Aorta (tissue), 5 donors: Measurements from ENCODE around the gene GASK1A. TPM values are rescaled to one million over a fixed set of nuclear protein-coding genes. Genes with fewer than 3 reads are reported as not detected.
A peak's percentile ranks its signal among the peaks of the same experiment; 100 is the strongest.

Experiments used
- ATAC-seq: fragments of 200-7000 bp; cut with Tn5 transposase; one replicate; pipeline ENCODE4 v1.9.1; 2022; ENCODE audit warnings: moderate library complexity; ENCODE audit not compliant: low FRiP score
- DNase-seq, 2 donors: peaks; one replicate each; pipeline ENCODE4 v3.0.0-alpha.2; 2020
- H3K27ac ChIP-seq, 2 donors: one replicate each; pipeline ENCODE4 v1.5.1; 2013; ENCODE audit warnings: low read length in 2 of 2, mild to moderate bottlenecking in 2 of 2, moderate library complexity in 2 of 2, control low read depth in 1 of 2, inconsistent platforms in 1 of 2, low read depth in 1 of 2
- H3K27me3 ChIP-seq, 2 donors: one replicate each; pipeline ENCODE4 v1.6.1; 2013; ENCODE audit warnings: control low read depth in 1 of 2, low read length in 1 of 2, mild to moderate bottlenecking in 1 of 2, moderate library complexity in 1 of 2; ENCODE audit not compliant: insufficient read depth in 2 of 2, control insufficient read depth in 1 of 2
- H3K36me3 ChIP-seq, 2 donors: one replicate each; pipeline ENCODE4 v1.6.1; 2013; ENCODE audit warnings: control low read depth in 1 of 2, low read length in 1 of 2, mild to moderate bottlenecking in 1 of 2; ENCODE audit not compliant: insufficient read depth in 2 of 2, control insufficient read depth in 1 of 2
- H3K4me1 ChIP-seq, 2 donors: one replicate each; pipeline ENCODE4 v1.6.1; 2013; ENCODE audit warnings: low read length in 2 of 2, control low read depth in 1 of 2, mild to moderate bottlenecking in 1 of 2, moderate library complexity in 1 of 2; ENCODE audit not compliant: insufficient read depth in 2 of 2, control insufficient read depth in 1 of 2
- H3K4me3 ChIP-seq, 2 donors: one replicate each; pipeline ENCODE4 v1.5.1; 2013; ENCODE audit warnings: low read length in 2 of 2, control low read depth in 1 of 2, mild to moderate bottlenecking in 1 of 2
- H3K9me3 ChIP-seq: one replicate; pipeline ENCODE4 v1.6.1; 2013; ENCODE audit warnings: mild to moderate bottlenecking, low read length; ENCODE audit not compliant: control insufficient read depth
- WGBS, 2 donors: extraction: QIAGEN DNeasy Blood & Tissue Kit; methylation state at CpG; one replicate each; pipeline ENCODE4 v1.1.7; 2013; 5-methylcytosine and 5-hydroxymethylcytosine counted together
- intact Hi-C, 2 donors: fragments of 100-400 bp; cut with DNase I; formaldehyde crosslinking; loops; one replicate each; pipeline versions ENCODE4 v1.14.2 to v1.15.0; 2022
- long read RNA-seq, 2 donors: library from polyadenylated mRNA; unstranded; transcript quantifications; one replicate each; pipeline ENCODE4 v2.0.0, GENCODE V29; 2020 to 2021
- polyA plus RNA-seq, 2 donors: library from polyadenylated mRNA; stranded (reverse); fragments of 200-250 nt; gene quantifications; one replicate each; pipeline ENCODE4 v1.2.3, GENCODE V29; 2013
- total RNA-seq, 2 donors: library from RNA; stranded (reverse); fragmentation: NEBNext Ultra II Directional; extraction: Animal tissue kit (Norgen Biotek cat#: 25700); gene quantifications; one replicate each; pipeline ENCODE4 v1.2.1, GENCODE V29; 2021
- donor health status: healthy with polysubstance abuse.
- donor health status: Bipolar disorder and iron deficiency.
- donor health status: DM: no; HTN: no; CAD: no.
- donor health status: DM: no; HTN: no; CAD: no.
- donor health status: DM: yes; HTN: yes; CAD: no.

The GASK1A gene
- 10 to 100 TPM; 12.2 to 33.7 TPM for total RNA-seq
- 1 to 10 TPM in 1 of 2 donors, under 1 TPM in 1; 0.38 to 3.7 TPM for polyA plus RNA-seq
- long read RNA-seq, donor 1, partial matches to known transcripts = 4 of 12 reads
- long read RNA-seq, donor 1, other reads (novel, unspliced or antisense) = 5 of 12 reads
- long read RNA-seq, donor 2, partial matches to known transcripts = 4 of 13 reads
- long read RNA-seq, donor 2, other reads (novel, unspliced or antisense) = 8 of 13 reads

- 1% methylated on average over 79 to 80 of the region's 80 CpGs for WGBS, 2 donors
- no peak within 1 kb of the TSS for H3K27ac ChIP-seq
- intact Hi-C loops = no loop called here
- H3K4me3 ChIP-seq = peak within 1 kb of the TSS; percentile 39 to 49
- DNase-seq (peak; percentile 83 to 88), ATAC-seq (peak; percentile 80)
- H3K9me3 ChIP-seq = no peaks in the 10 kb centered on the region
- no peaks in the 10 kb centered on the region for H3K4me1 ChIP-seq
- no peaks in the 10 kb centered on the region for H3K27me3 ChIP-seq
- H3K36me3 ChIP-seq = no peaks in the 10 kb centered on the region
These were observed at the start of gene GASK1A for GRCh38 chr3:42979044-42979972. TSS of gene GASK1A (plus strand) at chr3:42979311. CDS start at chr3:42979643, 332 bp downstream.

DNA sequence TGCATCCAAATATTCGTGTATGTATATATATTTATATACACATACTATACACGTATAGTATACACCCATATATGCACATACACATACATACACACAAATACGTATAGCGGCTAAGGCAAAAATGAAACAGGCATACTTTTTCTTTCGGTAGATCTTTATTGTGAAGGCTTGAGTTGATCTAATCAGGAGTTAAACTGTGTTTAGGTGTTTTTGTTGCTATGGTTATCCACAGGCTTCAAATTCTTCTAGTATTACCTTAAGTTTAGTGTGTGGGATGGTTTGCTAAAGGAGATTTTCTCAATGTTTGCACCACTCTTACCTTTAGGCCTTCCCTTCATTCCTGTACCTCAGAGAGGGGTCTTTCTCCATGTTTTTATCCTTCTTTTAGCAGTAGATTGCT lies 45.0 kb upstream of the GASK1A start:
- Histone ChIP-seq H3K4me3 (no peak overlapping the region), H3K27ac (no peak overlapping the region), H3K4me1 (no peaks in the 10 kb centered on the region), H3K9me3 (no peaks in the 10 kb centered on the region), H3K27me3 (no peaks in the 10 kb centered on the region), H3K36me3 (no peaks in the 10 kb centered on the region)
- WGBS, 2 donors = 84 to 85% methylated on average over 5 of the region's 5 CpGs
- DNase-seq = no peak
- ATAC-seq = no peak
- intact Hi-C loops = no loop called here

DNA sequence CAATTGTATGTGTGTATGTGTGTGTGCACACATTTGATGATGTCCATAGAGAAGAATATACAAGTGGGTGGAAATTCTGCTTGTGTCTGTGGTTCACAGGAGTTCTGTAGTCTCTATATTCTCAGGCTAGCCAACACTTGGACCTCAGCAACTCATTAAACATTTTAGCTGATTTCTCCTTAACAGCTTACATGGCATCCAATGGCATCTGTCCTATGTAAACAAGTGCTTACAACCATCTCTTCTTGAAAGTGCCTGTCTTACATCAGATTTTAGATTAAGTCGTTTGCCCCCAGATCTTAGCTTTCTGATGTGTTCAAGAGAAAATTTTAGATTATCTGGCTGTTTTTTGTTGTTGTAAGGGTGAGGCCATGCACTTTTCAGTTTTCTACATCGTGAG lies 44.2 kb upstream of the GASK1A start:
- 27 to 33% methylated on average over 2 of the region's 2 CpGs for WGBS, 2 donors
- no peaks in the 10 kb centered on the region for H3K4me1 ChIP-seq
- H3K9me3 ChIP-seq = no peaks in the 10 kb centered on the region
- H3K27me3 ChIP-seq = no peaks in the 10 kb centered on the region
- no peaks in the 10 kb centered on the region for H3K36me3 ChIP-seq
- no peak overlapping the region for H3K27ac ChIP-seq
- no peak overlapping the region for H3K4me3 ChIP-seq
- intact Hi-C loops = no loop called here
- DNase-seq (no peak), ATAC-seq (no peak)

DNA sequence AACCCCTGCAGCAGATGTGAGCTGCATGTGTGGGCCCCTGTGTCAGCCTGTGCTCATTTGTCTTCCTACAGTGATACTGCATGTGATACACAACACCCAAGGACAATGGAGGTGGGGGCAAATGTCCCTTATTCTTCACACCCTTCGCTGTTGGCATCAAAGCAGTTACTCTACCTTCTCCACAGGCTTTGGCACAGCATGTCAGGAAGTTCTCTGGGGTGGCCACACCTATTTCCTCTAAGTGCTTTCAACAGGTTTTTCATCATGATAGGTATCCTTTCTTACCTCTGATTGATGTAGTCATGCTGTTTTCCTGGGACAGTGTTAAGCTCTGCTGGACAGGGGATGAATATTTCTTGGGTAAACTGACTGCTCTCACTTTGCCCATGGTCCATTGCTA lies 43.6 kb upstream of the GASK1A start:
- intact Hi-C loops = no loop called here
- H3K4me1 ChIP-seq = no peaks in the 10 kb centered on the region
- no peaks in the 10 kb centered on the region for H3K9me3 ChIP-seq
- H3K36me3 ChIP-seq = no peaks in the 10 kb centered on the region
- no peak overlapping the region for H3K27ac ChIP-seq
- no peak overlapping the region for H3K4me3 ChIP-seq
- ATAC-seq = no peak
- no peak for DNase-seq
- H3K27me3 ChIP-seq = no peaks in the 10 kb centered on the region
- WGBS, 2 donors = 79 to 83% methylated on average over 1 of the region's 1 CpG

GRCh38 chr3:42936157-42936981 lies 42.7 kb upstream of the GASK1A start:
- H3K36me3 ChIP-seq = peaks cover 0 to 1% of the 10 kb centered on the region in 2 donors
- no peak overlapping the region for H3K4me3 ChIP-seq
- no peak overlapping the region for H3K27ac ChIP-seq
- ATAC-seq (peak; percentile 68), DNase-seq (peak; percentile 62 to 86)
- no peaks in the 10 kb centered on the region for H3K27me3 ChIP-seq
- intact Hi-C loops = no loop called here
- H3K9me3 ChIP-seq = no peaks in the 10 kb centered on the region
- WGBS, 2 donors = 62 to 66% methylated on average over 43 of the region's 43 CpGs
- H3K4me1 ChIP-seq = no peaks in the 10 kb centered on the region

DNA sequence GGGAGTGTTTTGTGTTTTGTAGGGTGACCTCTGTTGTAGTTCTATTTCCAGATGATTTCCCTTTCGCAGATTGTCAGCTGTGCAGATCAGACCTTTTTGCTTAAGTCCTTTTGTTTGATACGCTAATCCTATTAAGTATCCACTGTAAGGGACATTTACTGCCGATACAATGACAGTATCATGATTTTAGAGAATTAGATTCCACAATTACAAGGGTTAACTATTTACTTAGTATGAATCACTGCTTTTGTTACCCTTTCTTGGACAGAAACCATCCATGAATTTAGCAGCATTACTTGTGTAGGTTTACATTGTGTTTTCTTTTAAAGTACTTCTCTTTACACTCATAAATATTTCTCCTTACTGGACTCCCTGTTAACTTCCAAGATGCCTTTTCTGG lies 41.8 kb upstream of the GASK1A start:
- WGBS, 2 donors = 95 to 97% methylated on average over 3 of the region's 3 CpGs
- no peak for ATAC-seq

DNA sequence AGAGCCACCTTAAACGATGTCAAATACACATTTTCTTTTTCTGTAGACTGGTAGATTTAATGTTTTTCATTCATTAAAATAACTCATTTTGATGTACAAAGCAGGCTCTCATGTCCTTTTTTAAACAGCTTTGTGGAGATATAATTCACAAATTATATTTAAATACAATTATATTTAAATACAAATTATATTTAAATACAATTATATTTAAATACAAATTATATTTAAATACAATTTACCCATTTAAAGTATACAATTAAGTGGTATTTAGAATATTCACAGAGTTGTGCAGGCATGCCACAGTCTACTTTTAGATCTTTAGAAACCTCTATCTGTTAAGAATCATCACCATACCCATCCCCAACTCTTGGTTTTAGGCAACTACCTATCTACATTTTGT lies 36.4 kb upstream of the GASK1A start:
- H3K9me3 ChIP-seq = no peaks in the 10 kb centered on the region
- WGBS, 2 donors = 75 to 86% methylated on average over 1 of the region's 1 CpG
- no peaks in the 10 kb centered on the region for H3K27me3 ChIP-seq
- no peaks in the 10 kb centered on the region for H3K4me1 ChIP-seq
- H3K4me3 ChIP-seq = no peak overlapping the region
- intact Hi-C loops = no loop called here
- H3K27ac ChIP-seq = no peak overlapping the region
- DNase-seq (no peak), ATAC-seq (no peak)
- H3K36me3 ChIP-seq = peaks cover 0 to 2% of the 10 kb centered on the region in 2 donors

More for the DNA sequence above, 41.8 kb upstream of the GASK1A start:
- Histone ChIP-seq H3K4me3 (no peak overlapping the region), H3K27ac (no peak overlapping the region), H3K36me3 (peaks cover 0 to 2% of the 10 kb centered on the region in 2 donors), H3K27me3 (no peaks in the 10 kb centered on the region), H3K9me3 (no peaks in the 10 kb centered on the region), H3K4me1 (no peaks in the 10 kb centered on the region)
- DNase-seq = no peak
- intact Hi-C loops = no loop called here

DNA sequence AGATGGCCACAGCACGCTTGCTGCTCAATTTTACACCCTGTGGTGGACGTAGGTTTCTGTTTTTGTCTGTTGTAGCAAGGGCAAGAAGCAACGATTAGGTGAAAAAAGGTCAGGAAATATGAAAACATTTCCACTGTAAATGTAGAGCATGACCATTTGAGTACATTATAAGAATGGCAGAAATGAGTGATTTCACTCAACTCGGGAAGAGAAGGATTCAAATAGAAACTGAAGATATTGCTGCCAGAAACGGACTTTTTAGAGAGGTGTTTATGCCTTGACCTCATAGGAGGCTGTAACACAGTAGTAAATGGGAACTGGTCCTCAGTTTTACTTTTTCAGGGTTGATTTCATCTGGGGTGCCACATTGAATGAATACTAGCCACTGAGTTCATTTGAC lies 33.1 kb upstream of the GASK1A start:
- Histone ChIP-seq H3K36me3 (peaks cover 0 to 2% of the 10 kb centered on the region in 2 donors), H3K27me3 (no peaks in the 10 kb centered on the region)
- WGBS, 2 donors = 80 to 82% methylated on average over 5 of the region's 5 CpGs

More for the DNA sequence above, 33.1 kb upstream of the GASK1A start:
- intact Hi-C loops = no loop called here
- no peaks in the 10 kb centered on the region for H3K4me1 ChIP-seq
- DNase-seq (no peak), ATAC-seq (no peak)
- no peaks in the 10 kb centered on the region for H3K9me3 ChIP-seq
- H3K27ac ChIP-seq = no peak overlapping the region
- no peak overlapping the region for H3K4me3 ChIP-seq
